A673 (cell line): Measurements from ENCODE around the gene ARAP3. TPM values are rescaled to one million over a fixed set of nuclear protein-coding genes. Genes with fewer than 3 reads are reported as not detected.
"Not testable (repeated sequence)": the region's sequence is repeated elsewhere in the genome, so short reads cannot be mapped to it uniquely, and the experiment has no call there.

Experiments used
- BruUV-seq: library from RNA; stranded (reverse); fragments of 400-500 nt; replicated peaks from 2 replicates; lab custom pipeline; 2021; lab: Mats Ljungman, UMichigan
- CTCF ChIA-PET: fragments of 300-600 bp; sonication (Branson Sonifier 250); formaldehyde crosslinking; loops from one replicate; lab custom pipeline; 2022; ENCODE audit warnings: antibody characterized with exemption; lab: Charles Lee
- POLR2A ChIA-PET: fragments of 300-600 bp; sonication (Branson Sonifier 250); formaldehyde crosslinking; loops from one replicate; lab custom pipeline; 2022; ENCODE audit warnings: antibody characterized with exemption; ENCODE audit not compliant: low non-redundant PET; lab: Charles Lee
- DNase-seq: peaks from one replicate; pipeline ENCODE4 v3.0.0-alpha.2; 2015; ENCODE audit warnings: low spot score
- H3K27ac ChIP-seq: fragments of 200-600 bp; sonication (generic); 2 replicates; pipeline ENCODE4 v1.5.1; 2016; ENCODE audit warnings: mixed run types, low read depth, mild to moderate bottlenecking, mixed read lengths, antibody characterized with exemption, low read length; ENCODE audit not compliant: poor library complexity, severe bottlenecking
- H3K27me3 ChIP-seq: fragments of 200-600 bp; sonication (generic); replicated peaks from 2 replicates; pipeline ENCODE4 v1.6.1; 2017; ENCODE audit warnings: mixed run types, low read depth, mild to moderate bottlenecking, mixed read lengths, antibody characterized with exemption, low read length; ENCODE audit not compliant: insufficient read depth, poor library complexity
- H3K36me3 ChIP-seq: fragments of 200-600 bp; sonication (generic); 2 replicates; pipeline ENCODE4 v1.6.1; 2016; ENCODE audit warnings: mixed run types, mild to moderate bottlenecking, mixed read lengths, antibody characterized with exemption, low read length; ENCODE audit not compliant: insufficient read depth, poor library complexity, severe bottlenecking
- H3K4me1 ChIP-seq: fragments of 200-600 bp; sonication (generic); 2 replicates; pipeline ENCODE4 v1.6.1; 2017; ENCODE audit warnings: mixed run types, mild to moderate bottlenecking, mixed read lengths, antibody characterized with exemption, low read length; ENCODE audit not compliant: insufficient read depth, poor library complexity, severe bottlenecking
- H3K4me3 ChIP-seq: fragments of 200-600 bp; sonication (generic); 2 replicates; pipeline ENCODE4 v1.5.1; 2016; ENCODE audit warnings: low read depth, mixed run types, mild to moderate bottlenecking, mixed read lengths, low read length; ENCODE audit not compliant: poor library complexity, severe bottlenecking
- H3K9me3 ChIP-seq: fragments of 200-600 bp; sonication (generic); 2 replicates; pipeline ENCODE4 v1.6.1; 2016; ENCODE audit warnings: mixed run types, low read depth, mild to moderate bottlenecking, mixed read lengths, antibody characterized with exemption, low read length; ENCODE audit not compliant: poor library complexity, severe bottlenecking
- EZH2 ChIP-seq: fragments of 200-600 bp; sonication (generic); IDR thresholded peaks from 2 replicates; pipeline ENCODE4 v1.6.1; 2017; ENCODE audit warnings: borderline replicate concordance, low read depth, mild to moderate bottlenecking, mixed read lengths, antibody characterized with exemption, low read length; ENCODE audit not compliant: poor library complexity, severe bottlenecking
- intact Hi-C: fragments of 100-400 bp; cut with micrococcal nuclease; formaldehyde crosslinking; loops from one replicate; pipeline ENCODE4 v1.10.0; 2022; ENCODE audit not compliant: unreplicated experiment
- total RNA-seq: library from RNA; stranded (reverse); gene quantifications from 2 replicates; pipeline ENCODE4 v1.2.3, GENCODE V29; 2021
- TF ChIP-seq, protein P1 (sequence below): fragments of 300-800, 200-600 bp; sonication (generic); conservative IDR thresholded peaks from 2 replicates; pipeline ENCODE4 v1.5.1; 2017; ENCODE audit warnings: low read depth, mild to moderate bottlenecking, antibody characterized with exemption, low read length, moderate library complexity, mixed read lengths

Gene ARAP3
- total RNA-seq, 1 experiment from 2014 or later = 4.1 TPM

DNA sequence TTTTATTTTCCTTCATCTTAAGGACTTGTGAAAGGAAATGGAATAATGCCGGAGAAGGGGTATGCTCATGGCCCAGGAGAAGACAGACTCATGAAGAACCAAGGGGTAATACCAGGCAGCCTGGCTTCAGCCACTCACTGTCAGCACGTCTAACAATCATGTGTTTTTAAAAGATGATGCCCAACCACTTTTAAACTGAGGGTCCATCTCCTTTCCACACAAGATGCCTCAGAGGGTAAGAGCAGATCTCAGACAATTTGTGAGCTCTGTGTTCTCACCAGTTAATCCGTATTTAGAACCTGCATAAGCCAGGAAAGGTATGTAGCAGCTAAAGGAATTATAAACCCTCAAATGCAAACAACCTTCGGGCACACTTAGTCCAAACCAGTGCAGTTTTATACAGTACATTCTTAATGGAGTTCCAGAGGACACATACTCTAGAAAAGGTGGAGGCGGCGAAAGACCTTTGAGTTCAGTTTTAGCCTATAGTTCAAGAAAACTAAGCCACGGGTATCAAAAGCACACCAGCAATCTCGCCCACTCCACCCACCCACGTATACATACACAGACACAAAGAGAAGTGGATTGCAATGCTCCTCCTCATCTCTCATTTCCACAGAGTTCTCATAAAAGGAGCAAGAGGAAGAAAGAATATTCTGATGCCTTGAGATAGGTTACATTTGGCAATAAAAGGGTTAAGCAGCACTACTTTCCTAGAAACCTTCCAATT, 65.9 kb downstream of the ARAP3 start:
- Histone ChIP-seq H3K36me3 (peaks cover 9% of the 10 kb centered on the region), H3K4me3 (no peak overlapping the region), H3K27ac (no peak overlapping the region), H3K27me3 (no peaks in the 10 kb centered on the region), H3K4me1 (peaks cover 33% of the 10 kb centered on the region), H3K9me3 (no peaks in the 10 kb centered on the region)
- DNase-seq = no peak
- intact Hi-C loops = no loop called here
- TF ChIP-seq EZH2 = no peak
- TF ChIP-seq, protein P1, sequence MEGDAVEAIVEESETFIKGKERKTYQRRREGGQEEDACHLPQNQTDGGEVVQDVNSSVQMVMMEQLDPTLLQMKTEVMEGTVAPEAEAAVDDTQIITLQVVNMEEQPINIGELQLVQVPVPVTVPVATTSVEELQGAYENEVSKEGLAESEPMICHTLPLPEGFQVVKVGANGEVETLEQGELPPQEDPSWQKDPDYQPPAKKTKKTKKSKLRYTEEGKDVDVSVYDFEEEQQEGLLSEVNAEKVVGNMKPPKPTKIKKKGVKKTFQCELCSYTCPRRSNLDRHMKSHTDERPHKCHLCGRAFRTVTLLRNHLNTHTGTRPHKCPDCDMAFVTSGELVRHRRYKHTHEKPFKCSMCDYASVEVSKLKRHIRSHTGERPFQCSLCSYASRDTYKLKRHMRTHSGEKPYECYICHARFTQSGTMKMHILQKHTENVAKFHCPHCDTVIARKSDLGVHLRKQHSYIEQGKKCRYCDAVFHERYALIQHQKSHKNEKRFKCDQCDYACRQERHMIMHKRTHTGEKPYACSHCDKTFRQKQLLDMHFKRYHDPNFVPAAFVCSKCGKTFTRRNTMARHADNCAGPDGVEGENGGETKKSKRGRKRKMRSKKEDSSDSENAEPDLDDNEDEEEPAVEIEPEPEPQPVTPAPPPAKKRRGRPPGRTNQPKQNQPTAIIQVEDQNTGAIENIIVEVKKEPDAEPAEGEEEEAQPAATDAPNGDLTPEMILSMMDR = no peak
- POLR2A ChIA-PET = interaction anchor here (0.7 kb wide), 1 partner anchor 13 kb away, joined by 3 read pairs; no protein-coding TSS in a partner anchor
- CTCF ChIA-PET = interaction anchor here (0.6 to 1.1 kb wide), 2 partner anchors 24 to 103 kb away, joined by 3 to 5 read pairs; no protein-coding TSS in a partner anchor
- BruUV-seq = no TSS peak

DNA sequence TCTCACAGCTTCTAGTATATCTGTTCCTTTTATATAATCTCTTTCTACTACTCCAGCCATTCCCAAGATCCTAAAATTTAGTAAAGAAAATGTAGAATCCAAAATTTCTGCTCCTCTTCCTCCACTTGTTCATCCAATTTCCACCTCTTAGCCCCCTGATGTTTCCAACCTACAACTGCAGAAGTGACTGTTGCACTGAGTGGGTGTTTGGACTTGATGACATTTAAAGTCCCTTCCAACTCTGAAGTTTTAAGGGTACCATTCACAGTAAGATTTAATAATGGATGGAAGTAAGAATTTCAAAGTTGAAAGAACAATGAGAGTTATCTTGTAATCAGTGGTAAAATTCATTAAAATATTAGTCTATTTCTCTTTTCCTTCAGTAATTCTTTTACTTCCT, 68.7 kb downstream of the ARAP3 start:
- DNase-seq = no peak
- BruUV-seq = no TSS peak
- Histone ChIP-seq H3K4me3 (no peak overlapping the region), H3K4me1 (peaks cover 29% of the 10 kb centered on the region), H3K9me3 (no peaks in the 10 kb centered on the region), H3K36me3 (no peaks in the 10 kb centered on the region), H3K27ac (no peak overlapping the region), H3K27me3 (no peaks in the 10 kb centered on the region)
- POLR2A ChIA-PET = no interaction called here
- CTCF ChIA-PET = interaction anchor here (1.7 kb wide), 1 partner anchor 46 kb away, joined by 3 read pairs; no protein-coding TSS in a partner anchor
- TF ChIP-seq EZH2 = no peak
- TF ChIP-seq, protein P1 = no peak
- intact Hi-C loops = no loop called here

DNA sequence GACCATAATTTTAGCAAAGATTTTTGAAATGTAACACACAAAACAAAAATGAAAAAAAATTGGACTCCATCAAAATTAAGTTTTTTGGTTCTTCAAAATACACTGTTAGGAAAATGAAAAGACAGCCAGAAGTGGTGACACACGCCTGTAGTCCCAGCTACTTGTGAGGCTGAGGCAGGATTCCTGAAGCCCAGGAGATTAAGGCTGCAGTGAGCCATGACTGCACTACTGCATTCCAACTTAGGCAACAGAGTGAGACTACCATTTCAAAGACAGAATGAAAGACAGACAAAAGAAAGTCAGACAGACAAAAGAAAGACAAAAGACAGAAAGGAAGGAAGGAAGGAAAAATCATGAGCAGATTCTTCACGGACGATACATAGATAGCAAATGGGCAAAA, 70.7 kb downstream of the ARAP3 start:
- no peaks in the 10 kb centered on the region for H3K9me3 ChIP-seq
- no peak for DNase-seq
- ChIA-PET POLR2A (interaction anchor here (0.6 kb wide), 1 partner anchor 393 kb away, joined by 4 read pairs; no protein-coding TSS in a partner anchor), CTCF (no interaction called here)
- H3K27me3 ChIP-seq = no peaks in the 10 kb centered on the region
- intact Hi-C loops = no loop called here
- no peaks in the 10 kb centered on the region for H3K36me3 ChIP-seq
- TF ChIP-seq, protein P1 = no peak
- no peak for TF ChIP-seq EZH2
- H3K27ac ChIP-seq = no peak overlapping the region
- H3K4me1 ChIP-seq = peaks cover 13% of the 10 kb centered on the region
- no TSS peak for BruUV-seq
- no peak overlapping the region for H3K4me3 ChIP-seq

DNA sequence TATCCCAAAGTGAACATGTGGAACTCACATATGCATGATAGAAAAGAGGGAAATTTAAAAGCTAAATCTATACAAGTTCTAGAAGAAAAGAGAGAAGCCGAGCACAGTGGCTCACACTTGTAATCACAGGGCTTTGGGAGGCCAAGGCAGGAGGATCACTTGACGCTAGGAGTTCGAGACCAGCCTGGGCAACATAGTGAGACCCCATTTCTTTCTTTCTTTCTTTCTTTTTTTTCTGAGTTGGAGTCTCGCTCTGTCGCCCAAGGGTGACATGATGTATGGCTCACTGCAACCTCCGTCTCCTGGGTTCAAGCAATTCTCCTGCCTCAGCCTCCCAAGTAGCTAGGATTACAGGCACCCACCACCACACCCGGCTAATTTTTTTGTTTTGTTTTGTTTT, 72.1 kb downstream of the ARAP3 start:
- DNase-seq, POLR2A ChIA-PET, H3K27ac ChIP-seq, BruUV-seq, intact Hi-C loops, H3K27me3 ChIP-seq, H3K9me3 ChIP-seq, CTCF ChIA-PET, H3K4me3 ChIP-seq, H3K36me3 ChIP-seq: not testable (repeated sequence)
- H3K4me1 ChIP-seq = peaks cover 23% of the 10 kb centered on the region
